ENCODE measurements around the gene AADAT. TPM values are rescaled to one million over a fixed set of nuclear protein-coding genes. Genes with fewer than 3 reads are reported as not detected.
A peak's percentile ranks its signal among the peaks of the same experiment; 100 is the strongest.
"Not testable (repeated sequence)": the region's sequence is repeated elsewhere in the genome, so short reads cannot be mapped to it uniquely, and the experiment has no call there.

Gene AADAT
- total RNA-seq, 1 experiment from 2014 or later = 8.0 TPM

DNA sequence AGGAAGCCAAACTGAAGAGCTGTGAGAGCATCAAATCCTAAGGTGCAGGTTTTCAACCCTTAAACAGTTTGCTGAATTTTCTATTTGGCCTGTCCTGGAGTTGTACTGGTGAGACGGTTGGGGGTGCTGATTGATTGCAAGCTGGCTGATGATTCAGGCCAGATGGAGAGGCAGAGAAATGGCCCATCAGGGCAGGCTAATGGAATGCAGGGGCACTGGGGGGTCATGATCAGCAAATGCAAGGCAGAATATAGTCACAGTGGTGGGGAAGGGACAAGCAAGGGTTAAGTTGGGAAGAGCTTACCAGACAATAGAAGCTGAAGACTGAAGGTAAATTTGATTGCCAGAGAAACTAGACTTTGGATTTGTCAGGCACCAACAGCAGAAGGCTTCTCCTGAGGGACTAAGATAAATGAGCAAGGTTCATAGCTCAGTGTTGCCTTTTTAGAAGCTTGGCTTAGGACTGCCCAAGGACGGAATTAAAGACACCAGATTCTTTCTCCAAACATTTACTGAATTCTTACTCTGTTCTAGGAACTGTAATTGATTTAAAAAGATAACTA, 4.3 kb upstream of the AADAT start:
- in situ Hi-C loops (cut with HindIII; ENCODE audit: low pct_unique_long_range_greater_than_20kb, low sequenced_read_pairs) = no loop called here
- no peak for DNase-seq (ENCODE audit: low read depth)

DNA sequence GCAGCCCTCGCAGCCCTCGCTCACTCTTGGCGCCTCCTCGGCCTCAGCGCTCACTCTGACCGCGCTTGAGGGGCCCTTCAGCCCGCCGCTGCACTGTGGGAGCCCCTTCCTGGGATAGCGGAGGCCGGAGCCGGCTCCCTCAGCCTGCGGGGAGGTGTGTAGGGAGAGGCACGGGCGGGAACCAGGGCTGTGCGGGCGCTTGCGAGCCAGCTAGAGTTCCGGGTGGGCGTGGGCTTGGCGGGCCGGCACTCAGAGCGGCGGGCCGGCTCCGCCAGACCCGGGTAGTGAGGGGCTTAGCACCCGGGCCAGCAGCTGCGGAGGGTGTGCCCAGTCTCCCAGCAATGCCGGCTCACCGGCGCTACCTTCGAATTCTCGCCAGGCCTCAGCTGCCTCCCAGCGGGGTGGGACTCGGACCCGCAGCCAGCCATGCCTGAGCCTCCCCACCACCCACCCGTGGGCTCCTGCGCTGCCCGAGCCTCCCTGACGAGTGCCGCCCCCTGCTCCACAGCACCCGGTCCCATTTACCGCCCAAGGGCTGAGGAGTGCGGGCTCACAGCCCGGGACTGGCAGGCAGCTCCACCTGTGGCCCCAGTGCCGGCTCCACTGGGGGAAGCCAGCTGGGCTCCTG, 1.4 kb upstream of the AADAT start:
- in situ Hi-C loops (cut with HindIII; ENCODE audit: low pct_unique_long_range_greater_than_20kb, low sequenced_read_pairs) = no loop called here
- DNase-seq (ENCODE audit: low read depth) = no peak

DNA sequence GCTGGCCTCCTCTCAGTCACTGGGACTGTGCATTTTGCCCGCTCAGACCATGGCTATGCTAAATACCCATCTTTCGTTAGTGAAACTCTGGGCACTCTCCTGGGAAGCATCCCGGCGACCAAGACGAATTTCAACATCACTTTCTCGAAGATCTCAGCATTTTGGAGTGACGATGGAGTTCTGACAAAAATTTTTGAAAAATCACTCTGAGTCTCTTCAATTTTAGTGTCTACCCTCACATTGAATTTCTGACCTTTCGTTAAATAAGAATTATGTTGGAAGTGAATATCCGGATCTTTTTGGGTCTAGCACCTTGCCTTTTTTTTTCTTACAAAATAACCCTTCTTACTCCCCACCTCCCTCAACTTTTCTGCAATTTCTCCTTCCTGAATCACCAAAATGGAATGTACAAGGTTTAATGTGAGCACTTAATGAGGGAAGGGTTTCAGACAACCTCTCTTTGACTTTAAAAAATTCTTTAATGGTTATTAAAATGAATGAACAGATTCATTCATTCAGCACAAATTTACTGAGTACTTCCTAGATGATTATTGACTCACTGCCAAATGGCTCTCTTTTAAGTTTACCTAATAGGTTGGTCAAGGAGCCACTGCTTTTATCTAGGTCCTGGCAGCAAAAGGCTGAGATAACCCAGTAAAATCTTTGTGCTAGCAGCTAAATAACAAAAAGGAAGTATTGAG, 746 bp upstream of the AADAT start:
- DNase-seq (ENCODE audit: low read depth) = no peak
- in situ Hi-C loops (cut with HindIII; ENCODE audit: low pct_unique_long_range_greater_than_20kb, low sequenced_read_pairs) = no loop called here

DNA sequence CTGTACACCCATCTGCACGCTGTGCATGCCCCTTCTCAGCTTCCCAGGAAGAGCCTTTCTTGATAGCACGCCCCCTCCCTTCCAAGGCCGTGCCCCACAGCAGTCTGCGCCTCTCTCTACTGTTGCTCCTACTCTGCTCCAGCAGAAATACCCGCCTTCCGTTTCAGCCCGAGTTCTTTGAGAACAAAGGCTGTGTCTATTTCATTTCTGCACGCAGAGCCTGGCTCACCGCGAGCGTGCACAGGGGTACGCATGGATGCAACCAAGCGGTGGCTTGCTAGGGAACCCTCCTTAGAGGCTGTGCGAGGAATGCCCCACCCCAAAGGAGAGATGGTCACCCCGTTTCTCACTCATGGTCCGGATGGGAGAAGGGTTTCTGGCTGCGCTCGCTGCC, 485 bp downstream of the AADAT start:
- DNase-seq (ENCODE audit: low read depth) = peak; percentile 51
- in situ Hi-C loops (cut with HindIII; ENCODE audit: low pct_unique_long_range_greater_than_20kb, low sequenced_read_pairs) = no loop called here

DNA sequence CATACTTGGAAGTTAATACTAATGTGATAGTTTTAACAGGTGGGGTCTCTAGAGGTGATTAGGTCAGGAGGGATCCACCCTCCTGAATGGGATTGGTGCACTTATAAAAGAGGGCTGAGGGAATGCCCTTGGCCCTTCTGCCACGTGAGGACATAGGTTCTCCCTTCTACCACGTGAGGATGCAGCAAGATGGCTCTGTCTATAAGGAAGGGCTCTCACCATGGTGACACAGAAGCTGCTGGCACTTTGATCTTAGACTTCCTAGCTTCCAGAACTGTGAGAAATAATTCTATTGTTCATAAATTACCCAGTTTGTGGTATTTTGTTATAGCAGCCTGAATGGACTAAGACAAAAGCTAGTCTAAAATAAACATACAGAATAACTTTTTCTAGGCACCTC, 1.0 kb downstream of the AADAT start:
- in situ Hi-C loops (cut with HindIII; ENCODE audit: low pct_unique_long_range_greater_than_20kb, low sequenced_read_pairs) = no loop called here
- DNase-seq (ENCODE audit: low read depth) = no peak

DNA sequence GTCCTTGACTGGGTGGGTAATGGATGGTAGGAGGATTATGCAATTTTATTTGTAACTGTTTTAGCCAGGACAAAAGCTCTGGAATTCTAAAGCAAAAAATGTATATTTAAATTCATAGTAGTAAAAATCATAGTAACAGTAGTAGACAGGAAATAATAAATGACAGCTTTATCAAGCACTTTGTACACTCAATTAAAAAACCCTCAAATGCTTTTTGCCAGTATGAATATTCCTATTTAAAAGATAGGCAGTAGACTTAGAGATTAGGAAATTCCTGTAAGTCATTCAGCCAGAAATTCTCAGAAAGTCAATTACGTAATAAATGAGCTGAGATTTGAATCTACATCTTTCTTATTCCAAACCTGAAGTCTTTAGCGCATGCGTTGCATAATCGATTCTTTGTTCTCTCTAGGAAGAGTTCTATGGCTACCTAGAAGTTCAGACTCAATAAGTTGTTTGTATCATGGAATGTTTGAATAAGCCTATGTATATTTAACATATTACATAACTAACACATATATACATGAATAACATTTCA, 2.5 kb downstream of the AADAT start:
- no peak for DNase-seq (ENCODE audit: low read depth)
- in situ Hi-C loops (cut with HindIII; ENCODE audit: low pct_unique_long_range_greater_than_20kb, low sequenced_read_pairs) = no loop called here

DNA sequence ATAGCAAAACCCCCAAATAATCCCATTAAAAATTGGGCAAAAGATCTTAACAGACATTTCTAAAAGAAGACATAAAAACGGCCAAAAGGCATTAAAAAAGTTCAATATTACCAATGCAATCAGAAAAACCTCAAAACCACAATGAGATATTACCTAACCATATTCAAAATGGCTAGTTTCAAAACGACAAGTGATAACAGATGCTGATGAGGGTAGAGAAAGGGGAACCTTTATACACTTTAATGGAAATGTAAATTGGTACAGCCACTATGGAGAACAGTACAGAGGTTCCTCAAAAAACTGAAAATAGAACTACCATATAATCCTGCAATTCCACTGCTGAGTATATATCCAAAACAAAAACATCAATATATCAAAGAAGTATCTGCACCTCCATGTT, 6.2 kb downstream of the AADAT start:
- in situ Hi-C loops (cut with HindIII; ENCODE audit: low pct_unique_long_range_greater_than_20kb, low sequenced_read_pairs) = no loop called here
- no peak for DNase-seq (ENCODE audit: low read depth)

DNA sequence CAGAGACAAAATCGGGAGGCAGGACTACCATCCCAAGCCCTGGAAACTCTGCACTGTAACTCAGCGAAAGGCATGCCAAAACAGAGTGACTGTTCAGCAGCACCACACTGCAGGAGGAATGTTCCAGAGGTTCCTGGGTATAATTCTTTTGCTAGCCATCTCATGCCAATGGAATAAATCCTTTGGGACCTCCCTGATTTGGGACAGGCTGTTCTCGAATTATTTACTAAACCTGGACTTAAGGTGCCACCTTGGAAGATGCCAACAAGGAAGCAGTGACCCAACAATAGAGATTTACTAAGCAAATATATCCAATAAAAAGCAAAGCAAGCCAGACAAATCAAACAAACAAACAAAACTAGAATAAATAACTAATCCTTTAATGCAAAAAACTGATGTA, 9.3 kb downstream of the AADAT start:
- DNase-seq (ENCODE audit: low read depth) = no peak
- in situ Hi-C loops (cut with HindIII; ENCODE audit: low pct_unique_long_range_greater_than_20kb, low sequenced_read_pairs) = no loop called here

DNA sequence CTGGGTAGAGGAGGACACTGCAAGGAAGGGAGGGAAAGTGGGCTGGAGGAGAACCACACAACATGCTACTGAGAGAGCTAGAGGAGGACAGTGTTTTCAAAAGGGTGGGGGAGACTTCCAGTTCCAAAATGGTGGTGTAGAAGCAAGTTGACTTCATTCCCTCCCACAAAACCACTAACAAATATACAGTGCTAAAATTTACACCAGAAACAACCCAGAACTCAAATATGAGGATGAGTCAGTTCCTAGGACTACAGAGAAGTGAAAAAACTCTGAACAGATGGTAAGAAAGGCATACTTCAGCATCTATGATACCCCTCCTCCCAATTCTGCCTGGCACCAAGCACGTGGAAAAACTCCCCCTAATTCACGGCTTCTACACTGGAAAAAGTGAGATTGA, 9.8 kb downstream of the AADAT start:
- in situ Hi-C loops (cut with HindIII; ENCODE audit: low pct_unique_long_range_greater_than_20kb, low sequenced_read_pairs) = no loop called here

DNA sequence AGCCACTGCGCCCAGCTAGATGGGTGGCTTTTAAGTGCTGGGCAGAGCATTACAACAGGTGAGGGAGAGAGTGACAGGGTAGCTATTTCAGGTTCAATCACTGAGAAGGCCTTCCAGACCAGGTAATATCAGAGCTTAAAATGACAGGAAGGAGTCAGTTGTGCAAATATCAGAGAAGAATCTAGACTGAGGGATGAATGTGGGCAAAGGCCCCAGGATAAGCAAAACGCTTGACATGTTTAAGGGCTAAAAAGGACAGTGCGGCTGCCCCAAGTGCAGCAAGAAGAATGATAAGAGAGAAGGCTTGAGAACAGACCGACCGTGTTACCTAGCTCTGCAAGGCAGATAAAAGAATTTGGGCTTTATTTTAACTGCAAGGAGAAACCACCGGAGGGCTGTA, 18.6 kb downstream of the AADAT start:
- in situ Hi-C loops (cut with HindIII; ENCODE audit: low pct_unique_long_range_greater_than_20kb, low sequenced_read_pairs) = no loop called here
- no peak for DNase-seq (ENCODE audit: low read depth)

More for the DNA sequence above, 9.8 kb downstream of the AADAT start:
- no peak for DNase-seq (ENCODE audit: low read depth)

DNA sequence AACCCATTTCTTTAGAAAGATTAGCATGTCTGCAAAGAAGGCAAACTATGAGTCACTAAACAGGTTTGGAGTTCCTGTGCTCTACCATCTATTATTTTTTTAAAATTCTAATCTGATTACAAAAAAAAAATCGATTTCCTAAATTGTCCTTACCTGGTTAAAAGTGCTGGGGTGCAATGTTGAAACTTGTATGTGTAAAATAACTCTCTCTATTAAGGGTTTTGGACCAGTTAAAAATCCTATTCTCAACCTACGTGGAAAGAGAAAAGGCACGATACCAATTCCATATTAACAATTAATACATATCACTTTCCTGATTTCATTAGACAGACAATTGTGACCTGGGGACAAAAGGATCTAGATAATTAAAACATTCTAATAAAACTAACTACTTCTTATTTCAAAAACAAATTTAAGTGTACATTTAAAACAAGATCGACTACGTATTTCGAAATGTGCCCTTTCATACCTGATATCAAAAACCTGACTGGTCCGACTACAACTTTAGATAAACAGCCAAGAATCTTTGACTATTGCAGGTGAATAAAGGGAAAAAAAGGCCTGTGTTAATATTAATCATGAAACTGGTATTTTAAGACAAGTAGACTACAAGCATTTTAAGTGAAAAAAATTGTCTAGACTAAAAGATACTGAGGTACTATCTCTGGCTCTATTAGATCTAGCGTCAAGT, 21.2 kb downstream of the AADAT start:
- no peak for DNase-seq (ENCODE audit: low read depth)
- in situ Hi-C loops (cut with HindIII; ENCODE audit: low pct_unique_long_range_greater_than_20kb, low sequenced_read_pairs) = no loop called here

DNA sequence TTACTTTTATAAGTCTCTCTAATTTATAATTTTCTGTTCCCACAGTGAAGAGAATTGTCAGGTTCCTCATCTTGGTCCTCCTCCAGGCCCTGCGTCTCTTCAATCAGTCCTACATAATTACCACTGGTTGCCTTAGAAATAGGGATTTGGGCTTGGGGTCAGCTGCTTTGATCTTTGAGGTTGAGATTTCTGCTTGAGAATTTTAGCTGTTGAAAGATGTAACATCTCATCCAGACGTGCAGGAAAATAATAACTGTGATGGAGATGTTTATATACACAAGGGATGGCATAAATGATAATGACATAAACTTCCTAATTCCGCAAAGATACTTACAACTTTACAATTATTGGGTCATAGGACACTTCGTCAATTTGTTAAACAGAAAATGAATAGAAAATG, 30.3 kb downstream of the AADAT start:
- in situ Hi-C loops (cut with HindIII; ENCODE audit: low pct_unique_long_range_greater_than_20kb, low sequenced_read_pairs) = no loop called here
- DNase-seq (ENCODE audit: low read depth) = no peak

DNA sequence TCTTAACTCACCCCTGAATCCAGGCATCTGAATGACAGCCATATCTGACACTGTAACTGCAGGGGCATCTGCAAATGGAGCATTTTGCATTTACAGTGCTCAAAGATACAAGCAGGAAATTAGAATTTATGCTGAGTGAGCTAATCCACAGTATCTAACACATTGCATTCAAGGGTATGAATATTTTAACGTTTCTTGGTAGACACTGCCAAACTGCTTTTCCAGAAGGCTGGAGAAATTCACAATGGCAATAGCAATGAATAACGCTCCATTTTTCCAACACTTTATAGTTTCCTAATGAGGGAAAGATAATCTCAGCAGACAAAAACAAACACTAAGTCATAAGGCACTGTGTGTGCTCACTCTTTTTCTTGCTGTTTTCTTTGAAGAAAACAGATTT, 30.9 kb downstream of the AADAT start:
- in situ Hi-C loops (cut with HindIII; ENCODE audit: low pct_unique_long_range_greater_than_20kb, low sequenced_read_pairs) = no loop called here
- DNase-seq (ENCODE audit: low read depth) = no peak

DNA sequence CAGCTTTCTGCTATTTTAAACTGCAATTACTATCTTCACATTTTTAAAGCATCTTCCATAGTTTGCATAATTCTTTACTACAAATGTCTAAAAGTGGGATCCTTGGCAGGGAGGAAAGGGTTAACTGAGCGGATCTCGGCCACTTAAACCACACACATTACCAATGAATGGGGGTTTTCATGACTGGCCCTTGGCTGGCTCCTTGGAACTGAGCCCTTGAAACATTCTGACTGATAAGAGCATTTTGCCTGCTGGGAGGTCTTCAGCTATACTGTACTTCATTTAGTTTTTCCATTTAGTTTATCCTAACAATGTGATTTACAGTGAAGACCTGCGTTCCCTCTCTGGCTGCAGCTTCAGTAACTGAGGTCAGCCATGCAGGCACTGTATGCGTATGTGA, 31.9 kb downstream of the AADAT start:
- in situ Hi-C loops (cut with HindIII; ENCODE audit: low pct_unique_long_range_greater_than_20kb, low sequenced_read_pairs) = no loop called here
- no peak for DNase-seq (ENCODE audit: low read depth)

DNA sequence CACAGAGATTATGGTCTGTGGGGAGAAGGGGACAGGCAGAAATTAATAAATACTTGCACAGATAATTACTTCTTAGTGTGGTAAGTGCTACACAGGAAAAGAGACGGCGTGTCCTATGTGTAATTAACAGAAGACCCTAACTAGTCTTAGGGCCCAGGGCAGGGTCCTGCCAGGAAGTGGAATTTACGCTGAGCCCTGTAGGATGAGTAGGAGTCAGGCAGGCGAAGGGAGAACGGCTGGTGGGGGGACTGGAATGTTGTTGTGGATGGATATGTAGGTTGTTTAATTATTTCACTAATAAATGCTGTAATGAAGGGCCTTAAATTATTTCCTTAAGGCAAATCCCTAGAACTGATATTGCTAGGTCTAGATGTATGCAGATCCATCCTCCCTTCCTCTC, 36.8 kb downstream of the AADAT start:
- in situ Hi-C loops (cut with HindIII; ENCODE audit: low pct_unique_long_range_greater_than_20kb, low sequenced_read_pairs) = no loop called here
- DNase-seq (ENCODE audit: low read depth) = no peak

DNA sequence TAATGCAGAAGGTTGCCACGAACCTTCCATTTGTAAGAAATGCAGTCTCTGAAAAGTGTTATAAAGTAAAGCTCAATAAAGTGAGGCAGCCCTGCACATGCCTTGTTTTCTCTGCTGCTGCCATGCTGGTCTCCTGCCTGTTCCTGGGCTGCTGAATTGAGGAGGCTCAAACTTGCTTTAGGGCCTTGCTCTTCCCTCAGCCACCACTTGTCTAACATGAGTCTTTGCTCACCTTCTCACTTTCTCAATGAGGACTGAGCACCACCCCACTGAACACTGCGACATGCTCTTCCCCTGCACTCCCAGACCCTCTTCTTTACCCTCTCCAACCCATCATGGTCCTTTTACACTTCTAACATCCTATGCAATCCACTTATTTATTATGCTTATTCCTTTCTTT, 38.4 kb downstream of the AADAT start:
- in situ Hi-C loops (cut with HindIII; ENCODE audit: low pct_unique_long_range_greater_than_20kb, low sequenced_read_pairs) = no loop called here
- DNase-seq (ENCODE audit: low read depth) = no peak

DNA sequence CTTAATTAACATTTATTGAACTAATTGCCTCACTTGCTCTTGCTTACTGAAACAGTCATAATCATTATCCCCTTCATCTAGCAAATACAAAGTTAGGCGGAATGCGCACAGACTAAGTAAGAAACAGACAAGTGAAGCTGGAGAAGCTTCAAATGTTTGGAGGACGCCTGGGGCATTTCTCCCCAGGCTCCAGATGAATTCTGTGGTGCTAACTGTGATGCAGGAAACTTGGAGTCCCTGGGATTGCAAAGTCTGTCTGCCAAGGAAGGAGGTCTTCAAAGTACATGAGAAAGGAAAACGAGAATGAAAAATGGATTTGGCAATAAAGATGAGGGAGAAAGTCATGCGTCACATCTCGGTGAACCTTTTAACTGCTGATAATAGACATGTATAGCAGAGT, 40.0 kb downstream of the AADAT start:
- in situ Hi-C loops (cut with HindIII; ENCODE audit: low pct_unique_long_range_greater_than_20kb, low sequenced_read_pairs) = loop anchor here (25.0 kb wide), 1 partner anchor 237 kb away; no protein-coding TSS in a partner anchor
- DNase-seq (ENCODE audit: low read depth) = no peak

DNA sequence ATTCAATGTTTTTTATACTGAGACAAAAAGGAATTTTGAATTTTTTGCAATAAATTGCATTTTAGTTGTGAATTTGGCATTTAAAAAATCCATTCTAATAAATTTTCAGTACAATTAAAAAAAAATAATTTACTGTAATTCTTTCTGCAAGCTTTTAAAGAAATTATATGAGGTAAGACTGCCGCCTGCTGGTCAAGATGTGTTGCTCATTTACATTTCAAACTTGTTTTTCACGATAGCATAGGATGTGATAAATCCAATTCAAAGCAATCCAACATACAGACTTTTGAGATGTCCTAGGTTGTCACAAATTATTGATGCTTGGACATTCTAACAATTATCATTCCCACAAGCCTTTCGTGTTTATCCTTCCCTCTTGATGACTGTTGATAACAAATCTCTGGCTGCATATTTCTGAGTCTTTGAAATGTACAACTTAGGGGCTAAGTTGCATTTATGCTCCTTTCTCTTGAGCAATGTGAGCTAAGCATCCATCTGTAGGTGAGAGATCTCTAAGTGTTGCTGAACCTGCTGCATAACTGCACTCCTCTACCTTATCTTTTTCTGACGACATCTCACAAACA, 41.9 kb downstream of the AADAT start:
- in situ Hi-C loops (cut with HindIII; ENCODE audit: low pct_unique_long_range_greater_than_20kb, low sequenced_read_pairs) = loop anchor here (25.0 kb wide), 1 partner anchor 236 kb away; no protein-coding TSS in a partner anchor

DNA sequence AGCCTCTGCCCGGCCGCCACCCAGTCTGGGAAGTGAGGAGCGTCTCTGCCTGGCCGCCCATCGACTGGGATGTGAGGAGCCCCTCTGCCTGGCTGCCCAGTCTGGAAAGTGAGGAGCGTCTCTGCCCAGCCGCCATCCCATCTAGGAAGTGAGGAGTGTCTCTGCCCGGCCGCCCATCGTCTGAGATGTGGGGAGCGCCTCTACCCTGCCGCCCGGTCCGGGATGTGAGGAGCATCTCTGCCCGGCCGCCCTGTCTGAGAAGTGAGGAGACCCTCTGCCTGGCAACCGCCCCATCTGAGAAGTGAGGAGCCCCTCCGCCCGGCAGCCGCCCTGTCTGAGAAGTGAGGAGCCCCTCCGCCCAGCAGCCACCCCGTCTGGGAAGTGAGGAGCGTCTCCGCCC, 43.6 kb downstream of the AADAT start:
- not testable (repeated sequence) for DNase-seq (ENCODE audit: low read depth)
- in situ Hi-C loops (cut with HindIII; ENCODE audit: low pct_unique_long_range_greater_than_20kb, low sequenced_read_pairs) = loop anchor here (25.0 kb wide), 1 partner anchor 234 kb away; no protein-coding TSS in a partner anchor

More for the DNA sequence above, 41.9 kb downstream of the AADAT start:
- DNase-seq (ENCODE audit: low read depth) = peak; percentile 14

Data from Caki2 (cell line).